H9 (cell line): ENCODE data around the gene PIGB. TPM values are rescaled to one million over a fixed set of nuclear protein-coding genes. Genes with fewer than 3 reads are reported as not detected.

Experiments
- DNase-seq: peaks from one replicate; pipeline ENCODE4 v3.0.0-alpha.2; 2017
- H2AFZ ChIP-seq: one replicate; pipeline ENCODE4 v1.6.1; 2013; ENCODE audit warnings: mild to moderate bottlenecking, low read length, control low read depth, moderate library complexity
- H2AK5ac ChIP-seq: 2 replicates; pipeline ENCODE4 v1.6.1; 2013; ENCODE audit warnings: low read length, control low read depth, mixed read lengths; ENCODE audit not compliant: insufficient read length
- H2BK120ac ChIP-seq: one replicate; pipeline ENCODE4 v1.6.1; 2013; ENCODE audit warnings: low read depth, mild to moderate bottlenecking, low read length, control low read depth, inconsistent platforms; ENCODE audit not compliant: poor library complexity, severe bottlenecking
- H2BK12ac ChIP-seq: 2 replicates; pipeline ENCODE4 v1.6.1; 2013; ENCODE audit warnings: low read length, control low read depth, mixed read lengths, low read depth; ENCODE audit not compliant: insufficient read length
- H2BK15ac ChIP-seq: 2 replicates; pipeline ENCODE4 v1.6.1; 2013; ENCODE audit warnings: low read depth, low read length, control low read depth
- H2BK20ac ChIP-seq: one replicate; pipeline ENCODE4 v1.6.1; 2013; ENCODE audit warnings: low read depth, mild to moderate bottlenecking, low read length, control low read depth, inconsistent platforms; ENCODE audit not compliant: poor library complexity, severe bottlenecking
- H2BK5ac ChIP-seq: 2 replicates; pipeline ENCODE4 v1.6.1; 2013; ENCODE audit warnings: low read length, control low read depth, mixed read lengths; ENCODE audit not compliant: insufficient read length
- H3K14ac ChIP-seq: 2 replicates; pipeline ENCODE4 v1.6.1; 2013; ENCODE audit warnings: low read length, control low read depth; ENCODE audit not compliant: insufficient read depth
- H3K18ac ChIP-seq: 2 replicates; pipeline ENCODE4 v1.6.1; 2013; ENCODE audit warnings: low read depth, mild to moderate bottlenecking, mixed read lengths, low read length, control low read depth; ENCODE audit not compliant: insufficient read length
- H3K23ac ChIP-seq: 2 replicates; pipeline ENCODE4 v1.6.1; 2013; ENCODE audit warnings: low read length, control low read depth, mixed read lengths, low read depth; ENCODE audit not compliant: insufficient read length
- H3K23me2 ChIP-seq: 2 replicates; pipeline ENCODE4 v1.6.1; 2013; ENCODE audit warnings: low read depth, mild to moderate bottlenecking, mixed read lengths, low read length, control low read depth; ENCODE audit not compliant: insufficient read length, poor library complexity, severe bottlenecking
- H3K27ac ChIP-seq: 2 replicates; pipeline ENCODE4 v1.5.1; 2013; ENCODE audit warnings: low read length, control low read depth, mixed read lengths, low read depth; ENCODE audit not compliant: insufficient read length
- H3K27me3 ChIP-seq: 2 replicates; pipeline ENCODE4 v1.6.1; 2013; ENCODE audit warnings: low read length, control low read depth, inconsistent platforms; ENCODE audit not compliant: insufficient read depth
- H3K4ac ChIP-seq: 2 replicates; pipeline ENCODE4 v1.6.1; 2013; ENCODE audit warnings: low read depth, mild to moderate bottlenecking, control low read depth, inconsistent platforms, low read length, moderate library complexity
- H3K4me1 ChIP-seq: 2 replicates; pipeline ENCODE4 v1.6.1; 2013; ENCODE audit warnings: low read length, control low read depth, inconsistent platforms; ENCODE audit not compliant: insufficient read depth
- H3K4me2 ChIP-seq: 2 replicates; pipeline ENCODE4 v1.6.1; 2013; ENCODE audit warnings: low read length, control low read depth, mixed read lengths; ENCODE audit not compliant: insufficient read length, insufficient read depth
- H3K56ac ChIP-seq: 2 replicates; pipeline ENCODE4 v1.6.1; 2013; ENCODE audit warnings: low read depth, mild to moderate bottlenecking, mixed read lengths, low read length, control low read depth; ENCODE audit not compliant: insufficient read length
- H3K79me1 ChIP-seq: 2 replicates; pipeline ENCODE4 v1.6.1; 2013; ENCODE audit warnings: low read depth, mild to moderate bottlenecking, moderate library complexity, low read length, control low read depth, inconsistent platforms; ENCODE audit not compliant: insufficient read depth, poor library complexity, severe bottlenecking
- H3K79me2 ChIP-seq: 2 replicates; pipeline ENCODE4 v1.6.1; 2013; ENCODE audit warnings: low read length, control low read depth, inconsistent platforms; ENCODE audit not compliant: insufficient read depth
- H3K9ac ChIP-seq: 2 replicates; pipeline ENCODE4 v1.6.1; 2013; ENCODE audit warnings: low read length, control low read depth, mixed read lengths; ENCODE audit not compliant: insufficient read length; ENCODE audit errors: extremely low read depth
- H3K9me3 ChIP-seq: one replicate; pipeline ENCODE4 v1.6.1; 2013; ENCODE audit warnings: low read depth, low read length, inconsistent platforms; ENCODE audit not compliant: control insufficient read depth
- H3T11ph ChIP-seq: one replicate; pipeline ENCODE4 v1.6.1; 2013; ENCODE audit warnings: mild to moderate bottlenecking, low read length, control low read depth, inconsistent platforms
- H4K20me1 ChIP-seq: one replicate; pipeline ENCODE4 v1.6.1; 2013; ENCODE audit not compliant: control insufficient read depth, insufficient read length, insufficient read depth
- H4K5ac ChIP-seq: 2 replicates; pipeline ENCODE4 v1.6.1; 2013; ENCODE audit warnings: low read depth, mild to moderate bottlenecking, mixed read lengths, low read length, control low read depth; ENCODE audit not compliant: insufficient read length
- H4K8ac ChIP-seq: replicated peaks from 2 replicates; pipeline ENCODE4 v1.6.1; 2013; ENCODE audit warnings: low read length, control low read depth, mixed read lengths, low read depth; ENCODE audit not compliant: insufficient read length
- H4K91ac ChIP-seq: 2 replicates; pipeline ENCODE4 v1.6.1; 2013; ENCODE audit warnings: low read depth, mild to moderate bottlenecking, moderate library complexity, mixed read lengths, low read length, control low read depth; ENCODE audit not compliant: insufficient read length
- H3K27ac Mint-ChIP-seq, 3 experiments: 2 replicates in 2 of 3; 3 replicates in 1 of 3; pipeline ENCODE4 v1.8.0; 2020 to 2021; ENCODE audit warnings: mixed read lengths in 3 of 3, mild to moderate bottlenecking in 1 of 3, moderate library complexity in 1 of 3
- H3K27me3 Mint-ChIP-seq: 2 replicates; pipeline ENCODE4 v1.8.0; 2021; ENCODE audit warnings: low read depth, mild to moderate bottlenecking, moderate library complexity, mixed read lengths
- H3K36me3 Mint-ChIP-seq, 3 experiments: 2 replicates in 2 of 3; 3 replicates in 1 of 3; pipeline ENCODE4 v1.8.0; 2020 to 2021; ENCODE audit warnings: low read depth in 3 of 3, mixed read lengths in 3 of 3; ENCODE audit not compliant: insufficient read depth in 1 of 3
- H3K4me1 Mint-ChIP-seq, 2 experiments: 2 replicates each; pipeline ENCODE4 v1.8.0; 2020; ENCODE audit warnings: mixed read lengths in 2 of 2
- H3K4me3 Mint-ChIP-seq, 2 experiments: 2 replicates in 1 of 2; 3 replicates in 1 of 2; pipeline ENCODE4 v1.8.0; 2020 to 2021; ENCODE audit warnings: mild to moderate bottlenecking in 2 of 2, mixed read lengths in 2 of 2, moderate library complexity in 1 of 2
- H3K9me3 Mint-ChIP-seq, 2 experiments: 2 replicates in 1 of 2; 3 replicates in 1 of 2; pipeline ENCODE4 v1.8.0; 2020; ENCODE audit warnings: mild to moderate bottlenecking in 2 of 2, mixed read lengths in 2 of 2, moderate library complexity in 1 of 2
- CTCF ChIP-seq: fragments of 200-600 bp; sonication (generic); conservative IDR thresholded peaks from 3 replicates; pipeline ENCODE4 v1.8.0; 2021; ENCODE audit warnings: antibody characterized with exemption, mild to moderate bottlenecking
- WGBS: extraction: QIAGEN DNeasy Blood & Tissue Kit; methylation state at CpG from one replicate; pipeline ENCODE4 v1.1.7; 2013; ENCODE audit warnings: missing lambda C conversion rate, low lambda C conversion rate, mixed read lengths; ENCODE audit not compliant: insufficient read length; ENCODE audit errors: extremely low coverage; 5-methylcytosine and 5-hydroxymethylcytosine counted together
- total RNA-seq: library from RNA; stranded (reverse); gene quantifications from 2 replicates; pipeline ENCODE4 v1.2.1, GENCODE V29; 2021

Gene PIGB
- total RNA-seq, 1 experiment from 2014 or later, result 6.7 TPM

DNA sequence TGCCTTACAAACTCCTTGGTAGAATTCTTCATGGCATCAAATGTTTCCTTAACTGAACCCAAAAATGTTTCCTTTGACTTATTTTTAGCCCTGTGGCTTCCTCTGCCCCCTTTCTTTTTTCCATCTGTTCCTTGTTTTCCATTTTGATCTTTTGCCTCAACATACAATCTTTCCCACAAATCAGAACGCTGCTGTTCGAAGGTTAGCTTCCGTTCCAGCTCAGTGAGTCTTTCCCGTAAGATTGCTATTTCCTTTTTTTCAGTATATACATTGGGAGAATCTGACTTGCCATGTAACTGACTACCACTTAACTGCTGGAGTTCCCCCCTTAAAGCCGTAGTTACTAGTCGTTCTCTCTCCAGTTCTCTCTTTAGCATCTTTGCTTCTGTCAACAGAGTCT, 41.2 kb downstream of the PIGB start:
- no peak overlapping the region for H2BK120ac ChIP-seq
- H2AK5ac ChIP-seq, result no peak overlapping the region
- no peak overlapping the region for H3K27ac ChIP-seq
- no peak overlapping the region for H3T11ph ChIP-seq
- H3K23ac ChIP-seq, result no peak overlapping the region
- WGBS, result no CpG with 5 or more reads among the region's 6 CpGs
- no peak for TF ChIP-seq CTCF
- H3K9ac ChIP-seq, result no peak overlapping the region
- no peak overlapping the region for H2BK20ac ChIP-seq
- no peaks in the 10 kb centered on the region for H3K79me1 ChIP-seq
- no peaks in the 10 kb centered on the region for H4K20me1 ChIP-seq
- no peak overlapping the region for H4K5ac ChIP-seq
- H3K36me3 Mint-ChIP-seq, result no peaks in the 10 kb centered on the region; a peak in 1 of 7 replicates
- no peak overlapping the region for H3K18ac ChIP-seq
- no peaks in the 10 kb centered on the region for H3K27me3 ChIP-seq
- no peaks in the 10 kb centered on the region for H3K4me1 ChIP-seq
- H3K23me2 ChIP-seq, result no peaks in the 10 kb centered on the region
- no peaks in the 10 kb centered on the region for H3K9me3 ChIP-seq
- no peak overlapping the region for H3K4ac ChIP-seq
- H3K79me2 ChIP-seq, result no peaks in the 10 kb centered on the region
- H4K8ac ChIP-seq, result no peak overlapping the region
- peaks cover 0 to 7% of the 10 kb centered on the region in 2 experiments; a peak in 1 of 4 replicates for H3K4me1 Mint-ChIP-seq
- H3K9me3 Mint-ChIP-seq, result no peaks in the 10 kb centered on the region
- no peak overlapping the region for H4K91ac ChIP-seq
- no peak for DNase-seq
- H2BK12ac ChIP-seq, result no peak overlapping the region
- H2BK5ac ChIP-seq, result no peak overlapping the region
- no peaks in the 10 kb centered on the region for H3K27me3 Mint-ChIP-seq
- H3K4me2 ChIP-seq, result no peak overlapping the region
- H3K27ac Mint-ChIP-seq, result no peak overlapping the region
- no peak overlapping the region for H2BK15ac ChIP-seq
- H3K56ac ChIP-seq, result no peak overlapping the region
- no peak overlapping the region for H3K14ac ChIP-seq
- H2AFZ ChIP-seq, result no peak overlapping the region
- no peak overlapping the region for H3K4me3 Mint-ChIP-seq
